Gastroesophageal sphincter (tissue), 4 donors: Measurements from ENCODE around the gene LAMA3. TPM values are rescaled to one million over a fixed set of nuclear protein-coding genes. Genes with fewer than 3 reads are reported as not detected.

Source experiments
- ATAC-seq: fragments of 150-250 bp; one replicate; pipeline ENCODE4 v1.9.1; 2016; ENCODE audit warnings: mild to moderate bottlenecking, moderate library complexity
- H3K27ac ChIP-seq, 4 donors: fragments of 200-600 bp; sonication (generic) in 3 of 4; 1 replicate in 3 of 4; 2 replicates in 1 of 4; pipeline ENCODE4 v1.5.1; 2016 to 2019
- H3K27me3 ChIP-seq: fragments of 200-600 bp; sonication (generic); one replicate; pipeline ENCODE4 v1.5.1; 2019
- H3K36me3 ChIP-seq, 2 donors: fragments of 200-600 bp; sonication (generic); one replicate each; pipeline ENCODE4 v1.5.1; 2019; ENCODE audit warnings: control low read depth in 1 of 2
- H3K4me1 ChIP-seq, 3 donors: fragments of 200-600 bp; sonication (generic); 1 replicate in 2 of 3; 2 replicates in 1 of 3; pipeline ENCODE4 v1.5.1; 2016 to 2019; ENCODE audit warnings: control low read depth in 2 of 3
- H3K4me3 ChIP-seq, 2 donors: fragments of 200-600 bp; sonication (generic); one replicate each; pipeline ENCODE4 v1.5.1; 2019; ENCODE audit warnings: mild to moderate bottlenecking in 1 of 2, moderate library complexity in 1 of 2
- H3K9me3 ChIP-seq, 3 donors: fragments of 200-600 bp; sonication (generic); one replicate each; pipeline ENCODE4 v1.5.1; 2017 to 2019; ENCODE audit warnings: control low read depth in 2 of 3
- EP300 ChIP-seq: sonication (generic); formaldehyde crosslinking; IDR thresholded peaks from one replicate; pipeline ENCODE4 v1.6.1; 2017; ENCODE audit warnings: antibody characterized with exemption, mild to moderate bottlenecking
- POLR2A ChIP-seq, 2 donors: fragments of 450-650 bp; IDR thresholded peaks; one replicate each; pipeline ENCODE4 v1.6.1; 2017; ENCODE audit warnings: antibody characterized with exemption in 2 of 2, mild to moderate bottlenecking in 2 of 2, moderate library complexity in 1 of 2
- POLR2AphosphoS5 ChIP-seq: sonication (generic); formaldehyde crosslinking; IDR thresholded peaks from one replicate; pipeline ENCODE4 v1.6.1; 2017; ENCODE audit warnings: antibody characterized with exemption
- WGBS, 2 donors: methylation state at CpG; one replicate each; pipeline ENCODE4 v1.1.5; 2018; ENCODE audit warnings: low coverage in 1 of 2; 5-methylcytosine and 5-hydroxymethylcytosine counted together
- total RNA-seq, 4 donors: library from RNA; depleted of rRNA; stranded (reverse); fragments of >200 nt; gene quantifications; one replicate each; pipeline ENCODE4 v1.1.0, GENCODE V29; 2016
- TF ChIP-seq, protein P1 (sequence below), 4 experiments: fragments of 200-600 bp in 2 of 4; fragments of 450-650 bp in 2 of 4; sonication (generic) in 1 of 4; IDR thresholded peaks; one replicate each; pipeline ENCODE4 v1.5.1; 2017 to 2019; ENCODE audit warnings: antibody characterized with exemption in 4 of 4, mild to moderate bottlenecking in 2 of 4, moderate library complexity in 2 of 4

Gene LAMA3
- total RNA-seq, 4 donors from 2014 or later = 8.3 to 13.5 (median 9.5) TPM

- TF ChIP-seq POLR2A (IDR thresholded peaks at IDR 0.05) (no peak), POLR2AphosphoS5 (no peak), EP300 (no peak)
- TF ChIP-seq, protein P1, sequence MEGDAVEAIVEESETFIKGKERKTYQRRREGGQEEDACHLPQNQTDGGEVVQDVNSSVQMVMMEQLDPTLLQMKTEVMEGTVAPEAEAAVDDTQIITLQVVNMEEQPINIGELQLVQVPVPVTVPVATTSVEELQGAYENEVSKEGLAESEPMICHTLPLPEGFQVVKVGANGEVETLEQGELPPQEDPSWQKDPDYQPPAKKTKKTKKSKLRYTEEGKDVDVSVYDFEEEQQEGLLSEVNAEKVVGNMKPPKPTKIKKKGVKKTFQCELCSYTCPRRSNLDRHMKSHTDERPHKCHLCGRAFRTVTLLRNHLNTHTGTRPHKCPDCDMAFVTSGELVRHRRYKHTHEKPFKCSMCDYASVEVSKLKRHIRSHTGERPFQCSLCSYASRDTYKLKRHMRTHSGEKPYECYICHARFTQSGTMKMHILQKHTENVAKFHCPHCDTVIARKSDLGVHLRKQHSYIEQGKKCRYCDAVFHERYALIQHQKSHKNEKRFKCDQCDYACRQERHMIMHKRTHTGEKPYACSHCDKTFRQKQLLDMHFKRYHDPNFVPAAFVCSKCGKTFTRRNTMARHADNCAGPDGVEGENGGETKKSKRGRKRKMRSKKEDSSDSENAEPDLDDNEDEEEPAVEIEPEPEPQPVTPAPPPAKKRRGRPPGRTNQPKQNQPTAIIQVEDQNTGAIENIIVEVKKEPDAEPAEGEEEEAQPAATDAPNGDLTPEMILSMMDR (IDR thresholded peaks at IDR 0.05) = no peak
- Histone ChIP-seq H3K9me3 (no peaks in the 10 kb centered on the region), H3K4me1 (peaks cover 0 to 26% (median 7%) of the 10 kb centered on the region in 3 donors), H3K27ac (peak overlapping the region in 3 of 4 donors; percentile 63 to 68 (median 68)), H3K27me3 (no peaks in the 10 kb centered on the region), H3K4me3 (no peak overlapping the region), H3K36me3 (no peaks in the 10 kb centered on the region)
- 73 to 75% methylated on average over 7 of the region's 13 CpGs for WGBS, 2 donors
- ATAC-seq = peak; percentile 46
Measured at GRCh38 chr18:23884681-23885375, 195.6 kb downstream of the LAMA3 start.

GRCh38 chr18:23885750-23886149 is 196.5 kb downstream of the LAMA3 start:
- Histone ChIP-seq H3K27me3 (no peaks in the 10 kb centered on the region), H3K27ac (no peak overlapping the region), H3K4me3 (no peak overlapping the region), H3K9me3 (no peaks in the 10 kb centered on the region), H3K36me3 (no peaks in the 10 kb centered on the region), H3K4me1 (peaks cover 0 to 26% (median 7%) of the 10 kb centered on the region in 3 donors)
- ATAC-seq = no peak
- WGBS, 2 donors = 63 to 79% methylated on average over 2 of the region's 2 CpGs
- TF ChIP-seq, protein P1 (IDR thresholded peaks at IDR 0.05) = no peak
- TF ChIP-seq POLR2A (IDR thresholded peaks at IDR 0.05) = no peak
- TF ChIP-seq EP300 = no peak
- no peak for TF ChIP-seq POLR2AphosphoS5

DNA sequence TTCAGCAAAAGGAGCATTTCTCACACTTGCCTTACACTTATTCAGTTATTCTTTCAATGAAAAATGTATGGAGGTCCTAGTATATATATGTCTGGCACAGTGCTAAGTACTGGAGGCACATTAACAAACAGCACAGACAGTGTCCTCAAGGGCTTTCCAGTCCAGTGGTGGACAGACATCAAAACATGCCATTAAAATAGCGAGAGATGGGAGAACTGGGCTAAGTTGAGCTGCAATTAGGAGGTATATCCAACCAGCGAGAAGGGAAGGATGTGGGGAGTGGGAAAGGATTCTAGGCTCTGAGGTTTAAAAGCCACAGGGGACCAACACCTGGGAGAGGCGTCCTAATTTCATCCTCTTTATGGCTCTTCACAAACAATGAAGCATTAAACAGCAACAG is 197.8 kb downstream of the LAMA3 start:
- H3K27ac ChIP-seq = no peak overlapping the region

GRCh38 chr18:23887493-23887892 is 198.2 kb downstream of the LAMA3 start:
- H3K27ac ChIP-seq = no peak overlapping the region
- ATAC-seq = no peak

More for the DNA sequence above, 197.8 kb downstream of the LAMA3 start:
- no peak for ATAC-seq
- Histone ChIP-seq H3K27me3 (no peaks in the 10 kb centered on the region), H3K4me1 (peaks cover 0 to 26% (median 7%) of the 10 kb centered on the region in 3 donors), H3K36me3 (no peaks in the 10 kb centered on the region), H3K9me3 (no peaks in the 10 kb centered on the region), H3K4me3 (no peak overlapping the region)
- TF ChIP-seq POLR2A (IDR thresholded peaks at IDR 0.05) (no peak), EP300 (no peak), POLR2AphosphoS5 (no peak)
- TF ChIP-seq, protein P1 (IDR thresholded peaks at IDR 0.05) = no peak
- 83 to 100% methylated on average over 2 to 3 of the region's 3 CpGs for WGBS, 2 donors

More at GRCh38 chr18:23887493-23887892, 198.2 kb downstream of the LAMA3 start:
- H3K9me3 ChIP-seq = no peaks in the 10 kb centered on the region
- WGBS, 2 donors = 92 to 93% methylated on average over 2 of the region's 2 CpGs
- no peak for TF ChIP-seq POLR2AphosphoS5
- TF ChIP-seq EP300 = no peak
- TF ChIP-seq, protein P1 (IDR thresholded peaks at IDR 0.05) = no peak
- no peak for TF ChIP-seq POLR2A (IDR thresholded peaks at IDR 0.05)
- H3K4me3 ChIP-seq = no peak overlapping the region
- no peaks in the 10 kb centered on the region for H3K27me3 ChIP-seq
- no peaks in the 10 kb centered on the region for H3K36me3 ChIP-seq
- peaks cover 0 to 26% (median 7%) of the 10 kb centered on the region in 3 donors for H3K4me1 ChIP-seq
